PC-9 (cell line): ENCODE results near the gene ZNF524.

Experiments used
- CTCF ChIP-seq: fragments of 200-600 bp; sonication (generic); conservative IDR thresholded peaks from 2 replicates; pipeline ENCODE4 v1.6.1; 2017; ENCODE audit warnings: mixed run types, antibody characterized with exemption, mild to moderate bottlenecking, moderate library complexity
- EZH2 ChIP-seq: fragments of 200-600 bp; sonication (generic); IDR thresholded peaks from 2 replicates; pipeline ENCODE4 v1.8.0; 2017; ENCODE audit warnings: antibody characterized with exemption, low read depth

DNA sequence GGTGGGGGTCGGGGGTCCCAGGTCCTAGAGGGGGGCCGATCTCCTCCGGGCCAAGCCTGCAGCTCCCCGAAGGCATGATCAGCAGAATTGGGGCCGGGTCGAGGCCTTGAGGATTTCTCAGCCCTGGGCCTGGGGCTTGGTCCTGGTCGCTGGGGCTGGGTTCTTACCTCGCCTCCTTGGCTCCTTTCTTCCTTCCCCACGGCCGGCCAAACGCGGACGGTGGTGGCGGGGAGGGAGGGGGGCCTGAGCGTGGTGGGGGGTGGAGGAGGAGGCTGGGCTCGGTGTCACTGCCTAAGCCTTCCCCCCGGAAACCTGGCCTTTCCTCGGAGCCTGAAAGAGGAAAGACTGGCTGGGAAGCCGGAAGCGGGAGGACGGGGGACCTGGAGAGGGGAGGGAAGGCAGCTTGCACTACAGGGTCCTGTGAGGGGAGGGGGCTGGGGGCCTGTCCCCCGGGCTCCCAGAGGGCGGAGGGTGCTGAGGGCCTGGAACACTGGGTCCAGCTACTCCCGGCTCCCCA is 19.4 kb upstream of the ZNF524 start, which contains the start of gene ZNF579:
- TF ChIP-seq CTCF (no peak), EZH2 (no peak)
